Thoracic aorta (tissue), 2 donors: ENCODE data around the gene MEGF11. TPM values are rescaled to one million over a fixed set of nuclear protein-coding genes. Genes with fewer than 3 reads are reported as not detected.

Source experiments
- ATAC-seq: fragments of 150-250 bp; one replicate; pipeline ENCODE4 v1.8.0; 2017; ENCODE audit warnings: low read depth; ENCODE audit not compliant: insufficient number of reproducible peaks, low FRiP score
- DNase-seq: peaks from one replicate; pipeline ENCODE4 v3.0.0-alpha.2; 2020; ENCODE audit warnings: low spot score
- H3K27ac ChIP-seq, 2 donors: fragments of 200-600 bp; sonication (generic); 1 replicate in 1 of 2; 2 replicates in 1 of 2; pipeline ENCODE4 v1.5.1; 2016; ENCODE audit warnings: mild to moderate bottlenecking in 2 of 2, moderate library complexity in 2 of 2
- H3K27me3 ChIP-seq: fragments of 200-600 bp; sonication (generic); replicated peaks from 2 replicates; pipeline ENCODE4 v1.6.0; 2016; ENCODE audit warnings: mild to moderate bottlenecking; ENCODE audit not compliant: insufficient read depth
- H3K36me3 ChIP-seq: fragments of 200-600 bp; sonication (generic); one replicate; pipeline ENCODE4 v1.5.1; 2016
- H3K4me1 ChIP-seq, 2 donors: fragments of 200-600 bp; sonication (generic); 1 replicate in 1 of 2; 2 replicates in 1 of 2; pipeline versions ENCODE4 v1.5.1 to v1.6.0; 2016; ENCODE audit warnings: low read depth in 2 of 2, mild to moderate bottlenecking in 1 of 2; ENCODE audit not compliant: control insufficient read depth in 1 of 2
- H3K4me3 ChIP-seq: fragments of 200-600 bp; sonication (generic); 2 replicates; pipeline ENCODE4 v1.5.1; 2016; ENCODE audit warnings: mild to moderate bottlenecking
- H3K9me3 ChIP-seq: fragments of 200-600 bp; sonication (generic); 2 replicates; pipeline ENCODE4 v1.5.1; 2016
- total RNA-seq, 2 donors: library from RNA; depleted of rRNA; stranded (reverse); fragments of >200 nt; gene quantifications; one replicate each; pipeline versions ENCODE4 v1.1.0 to v1.2.3, GENCODE V29; 2016
- TF ChIP-seq, protein P1 (sequence below): fragments of 200-600 bp; sonication (generic); IDR thresholded peaks from one replicate; pipeline ENCODE4 v1.5.1; 2019; ENCODE audit warnings: antibody characterized with exemption

The MEGF11 gene
- total RNA-seq, 2 donors from 2014 or later: not detected

DNA sequence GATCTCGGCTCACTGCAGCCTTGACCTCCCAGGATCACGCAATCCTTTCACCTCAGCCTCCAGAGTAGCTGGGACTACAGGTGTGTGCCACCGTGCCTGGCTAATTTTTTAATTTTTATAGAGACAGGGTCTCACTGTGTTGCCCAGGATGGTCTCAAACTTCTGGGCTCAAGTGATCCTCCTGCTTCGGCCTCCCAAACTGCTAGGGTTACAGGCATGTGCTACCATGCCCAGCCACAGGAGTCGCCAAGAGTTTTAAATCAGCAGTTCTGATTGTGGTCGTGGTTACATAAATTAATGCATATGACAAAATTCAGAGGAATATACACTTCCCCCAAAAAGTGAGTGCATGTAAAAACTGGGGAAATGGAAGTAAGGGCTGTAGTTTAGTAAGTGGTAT lies 32.9 kb downstream of the MEGF11 start:
- no peak overlapping the region for H3K4me3 ChIP-seq
- no peaks in the 10 kb centered on the region for H3K9me3 ChIP-seq
- DNase-seq (no peak), ATAC-seq (no peak)
- no peaks in the 10 kb centered on the region for H3K27me3 ChIP-seq
- no peak overlapping the region for H3K27ac ChIP-seq
- TF ChIP-seq, protein P1, sequence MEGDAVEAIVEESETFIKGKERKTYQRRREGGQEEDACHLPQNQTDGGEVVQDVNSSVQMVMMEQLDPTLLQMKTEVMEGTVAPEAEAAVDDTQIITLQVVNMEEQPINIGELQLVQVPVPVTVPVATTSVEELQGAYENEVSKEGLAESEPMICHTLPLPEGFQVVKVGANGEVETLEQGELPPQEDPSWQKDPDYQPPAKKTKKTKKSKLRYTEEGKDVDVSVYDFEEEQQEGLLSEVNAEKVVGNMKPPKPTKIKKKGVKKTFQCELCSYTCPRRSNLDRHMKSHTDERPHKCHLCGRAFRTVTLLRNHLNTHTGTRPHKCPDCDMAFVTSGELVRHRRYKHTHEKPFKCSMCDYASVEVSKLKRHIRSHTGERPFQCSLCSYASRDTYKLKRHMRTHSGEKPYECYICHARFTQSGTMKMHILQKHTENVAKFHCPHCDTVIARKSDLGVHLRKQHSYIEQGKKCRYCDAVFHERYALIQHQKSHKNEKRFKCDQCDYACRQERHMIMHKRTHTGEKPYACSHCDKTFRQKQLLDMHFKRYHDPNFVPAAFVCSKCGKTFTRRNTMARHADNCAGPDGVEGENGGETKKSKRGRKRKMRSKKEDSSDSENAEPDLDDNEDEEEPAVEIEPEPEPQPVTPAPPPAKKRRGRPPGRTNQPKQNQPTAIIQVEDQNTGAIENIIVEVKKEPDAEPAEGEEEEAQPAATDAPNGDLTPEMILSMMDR: no peak
- H3K36me3 ChIP-seq: no peaks in the 10 kb centered on the region
- H3K4me1 ChIP-seq: no peaks in the 10 kb centered on the region

DNA sequence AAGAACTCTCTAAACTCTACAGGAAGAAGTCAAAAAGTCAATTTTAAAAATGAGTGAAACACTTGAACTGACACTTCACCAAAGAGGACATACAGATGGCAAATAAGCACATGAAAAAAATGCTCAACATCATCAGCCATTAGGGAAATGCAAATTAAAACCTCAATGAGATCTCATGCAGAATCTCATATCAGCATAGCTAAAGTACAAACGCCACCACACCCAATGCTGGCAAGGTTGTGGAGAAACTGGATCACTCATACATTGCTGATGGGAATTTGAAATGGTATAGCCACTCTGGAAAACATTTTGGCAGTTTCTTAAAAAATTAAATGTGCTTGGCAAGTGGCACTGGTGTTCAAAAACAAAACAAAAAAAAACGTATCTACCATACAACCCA lies 34.2 kb downstream of the MEGF11 start:
- Histone ChIP-seq H3K4me1 (no peaks in the 10 kb centered on the region), H3K27ac (no peak overlapping the region), H3K4me3 (no peak overlapping the region), H3K9me3 (no peaks in the 10 kb centered on the region), H3K36me3 (no peaks in the 10 kb centered on the region), H3K27me3 (no peaks in the 10 kb centered on the region)
- DNase-seq (no peak), ATAC-seq (no peak)
- TF ChIP-seq, protein P1: no peak

DNA sequence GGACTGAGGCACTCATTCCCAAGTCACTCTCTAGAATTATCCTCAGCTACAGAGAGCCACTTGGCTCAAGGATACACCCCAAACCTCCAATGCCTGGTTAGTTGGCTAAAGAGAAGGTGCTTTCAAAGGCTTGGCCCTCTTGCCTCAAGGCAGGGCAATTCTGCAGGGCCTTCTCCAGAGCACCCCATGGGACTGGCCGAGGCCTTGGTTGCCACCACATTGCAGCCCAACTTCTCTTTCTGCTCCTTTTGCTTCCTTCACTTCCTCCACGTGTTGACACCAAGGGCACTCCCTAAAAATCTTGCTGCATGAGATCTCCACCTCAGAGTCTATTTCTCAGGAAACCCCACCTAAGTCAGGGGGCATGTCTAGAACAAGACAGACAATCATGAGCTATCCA lies 36.7 kb downstream of the MEGF11 start:
- Histone ChIP-seq H3K4me3 (no peak overlapping the region), H3K36me3 (no peaks in the 10 kb centered on the region), H3K9me3 (no peaks in the 10 kb centered on the region), H3K4me1 (no peaks in the 10 kb centered on the region), H3K27me3 (no peaks in the 10 kb centered on the region), H3K27ac (no peak overlapping the region)
- ATAC-seq (no peak), DNase-seq (no peak)
- TF ChIP-seq, protein P1: no peak

DNA sequence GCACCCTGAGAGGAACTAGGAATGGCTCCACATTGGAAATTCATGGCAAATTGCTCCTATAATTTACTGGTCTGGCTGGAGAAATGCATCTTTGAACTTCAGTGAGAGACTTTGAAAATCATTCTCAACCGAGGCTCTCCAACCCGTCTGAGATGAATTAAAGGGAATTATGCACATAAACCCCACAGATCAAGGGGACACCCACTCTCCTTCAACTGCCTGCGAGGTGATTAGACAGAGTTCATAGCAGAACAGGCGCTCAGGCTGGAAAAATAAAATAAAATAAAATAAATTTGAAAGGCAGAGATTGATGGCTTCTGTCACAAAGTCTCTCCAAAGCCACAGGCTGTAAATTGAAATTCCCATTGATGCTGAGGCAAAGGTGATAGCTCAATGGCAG lies 37.7 kb downstream of the MEGF11 start:
- Histone ChIP-seq H3K9me3 (no peaks in the 10 kb centered on the region), H3K4me1 (no peaks in the 10 kb centered on the region), H3K27me3 (no peaks in the 10 kb centered on the region), H3K27ac (no peak overlapping the region), H3K4me3 (no peak overlapping the region), H3K36me3 (no peaks in the 10 kb centered on the region)
- ATAC-seq: no peak
- DNase-seq: no peak
- TF ChIP-seq, protein P1: no peak

DNA sequence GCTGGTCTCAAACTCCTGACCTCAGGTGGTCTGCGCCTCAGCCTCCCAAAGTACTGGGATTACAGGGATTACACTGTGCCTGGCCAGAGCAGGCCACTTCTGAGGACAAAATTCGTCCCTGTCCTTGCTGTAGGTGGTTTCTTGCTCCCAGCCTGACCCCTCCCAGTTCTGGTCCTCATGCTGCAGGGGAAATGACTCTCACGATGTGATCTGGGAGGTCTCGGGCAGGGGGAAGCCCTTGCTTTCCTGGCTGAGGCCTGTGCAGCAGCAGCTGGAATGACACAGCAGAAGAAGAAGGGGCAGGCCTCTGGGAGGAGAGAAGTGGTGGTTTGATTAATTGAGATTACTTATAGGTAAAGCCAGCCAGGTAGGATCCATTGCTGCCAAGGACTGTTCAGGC lies 39.3 kb downstream of the MEGF11 start:
- DNase-seq (no peak), ATAC-seq (no peak)
- Histone ChIP-seq H3K27ac (no peak overlapping the region), H3K9me3 (no peaks in the 10 kb centered on the region), H3K36me3 (no peaks in the 10 kb centered on the region), H3K4me3 (no peak overlapping the region), H3K4me1 (no peaks in the 10 kb centered on the region), H3K27me3 (no peaks in the 10 kb centered on the region)
- TF ChIP-seq, protein P1: no peak
